ENCODE data around the gene GOLGA6B.
"Not testable (repeated sequence)": the region's sequence is repeated elsewhere in the genome, so short reads cannot be mapped to it uniquely, and the experiment has no call there.

GOLGA6B gene

GRCh38 chr15:72665706-72666105, 11.2 kb downstream of the GOLGA6B start:
- DNase-seq: not testable (repeated sequence)

- DNase-seq: not testable (repeated sequence)
Observed at GRCh38 chr15:72669803-72670202, 15.3 kb downstream of the GOLGA6B start.

GRCh38 chr15:72670656-72671352, 16.3 kb downstream of the GOLGA6B start:
- not testable (repeated sequence) for DNase-seq

GRCh38 chr15:72671525-72671924, 17.0 kb downstream of the GOLGA6B start:
- no peak for DNase-seq

GRCh38 chr15:72676838-72677237, 22.3 kb downstream of the GOLGA6B start:
- no peak for DNase-seq

- DNase-seq: no peak
Observed at GRCh38 chr15:72680931-72681330, 26.4 kb downstream of the GOLGA6B start.

- DNase-seq: no peak
Observed at GRCh38 chr15:72682772-72683171, 28.3 kb downstream of the GOLGA6B start.

GRCh38 chr15:72685301-72685924, 30.9 kb downstream of the GOLGA6B start:
- no peak for DNase-seq

- DNase-seq: no peak
Observed at GRCh38 chr15:72685925-72686794, 31.7 kb downstream of the GOLGA6B start, which contains the start of the genes BBS4 and HIGD2B. TSS of gene BBS4 (plus strand) at chr15:72686207. CDS start at chr15:72686228, 21 bp downstream. TSS of gene HIGD2B (minus strand) at chr15:72686182. CDS start at chr15:72676374, 9,808 bp downstream.

GRCh38 chr15:72688697-72689096, 34.2 kb downstream of the GOLGA6B start:
- no peak for DNase-seq

GRCh38 chr15:72690938-72691337, 36.4 kb downstream of the GOLGA6B start:
- DNase-seq: no peak

GRCh38 chr15:72698938-72699337, 44.4 kb downstream of the GOLGA6B start:
- no peak for DNase-seq

GRCh38 chr15:72700076-72700475, 45.6 kb downstream of the GOLGA6B start:
- no peak for DNase-seq

- DNase-seq: no peak
Observed at GRCh38 chr15:72706266-72706665, 51.8 kb downstream of the GOLGA6B start.

- DNase-seq: not testable (repeated sequence)
Observed at GRCh38 chr15:72708551-72709303, 54.2 kb downstream of the GOLGA6B start.
